Measurements from ENCODE around the gene WNT3A.

The WNT3A gene

GRCh38 chr1:227999056-227999930 lies 7.5 kb upstream of the WNT3A start:
- peak; percentile 91 for DNase-seq (ENCODE audit: low spot score)

- peak; percentile 6 for DNase-seq (ENCODE audit: low spot score)
Measured at GRCh38 chr1:228000416-228000815, 6.4 kb upstream of the WNT3A start.

- DNase-seq (ENCODE audit: low spot score), result peak; percentile 2
Measured at GRCh38 chr1:228000836-228001563, 5.8 kb upstream of the WNT3A start.

GRCh38 chr1:228001738-228002535 lies 4.9 kb upstream of the WNT3A start:
- DNase-seq (ENCODE audit: low spot score), result peak; percentile 6

- DNase-seq (ENCODE audit: low spot score), result no peak
Measured at GRCh38 chr1:228002792-228003191, 4.0 kb upstream of the WNT3A start.

- DNase-seq (ENCODE audit: low spot score), result peak; percentile 10
Measured at GRCh38 chr1:228003461-228004330, 3.1 kb upstream of the WNT3A start.

GRCh38 chr1:228004331-228004855 lies 2.4 kb upstream of the WNT3A start:
- peak; percentile 80 for DNase-seq (ENCODE audit: low spot score)

- DNase-seq (ENCODE audit: low spot score), result peak; percentile 14
Measured at GRCh38 chr1:228004856-228005462, 1.8 kb upstream of the WNT3A start.

GRCh38 chr1:228005511-228006033 lies 1.2 kb upstream of the WNT3A start:
- peak; percentile 24 for DNase-seq (ENCODE audit: low spot score)

- peak; percentile 10 for DNase-seq (ENCODE audit: low spot score)
Measured at GRCh38 chr1:228006034-228006785, 588 bp upstream of the WNT3A start.

- peak; percentile 2 for DNase-seq (ENCODE audit: low spot score)
Measured at GRCh38 chr1:228007049-228007800, 427 bp downstream of the WNT3A start.

- peak; percentile 5 for DNase-seq (ENCODE audit: low spot score)
Measured at GRCh38 chr1:228007801-228008341, 1.1 kb downstream of the WNT3A start.

GRCh38 chr1:228008391-228009115 lies 1.8 kb downstream of the WNT3A start:
- DNase-seq (ENCODE audit: low spot score), result peak; percentile 11

GRCh38 chr1:228009116-228009827 lies 2.5 kb downstream of the WNT3A start:
- DNase-seq (ENCODE audit: low spot score), result peak; percentile 14

- DNase-seq (ENCODE audit: low spot score), result no peak
Measured at GRCh38 chr1:228009828-228010775, 3.3 kb downstream of the WNT3A start.

- DNase-seq (ENCODE audit: low spot score), result no peak
Measured at GRCh38 chr1:228010921-228011320, 4.1 kb downstream of the WNT3A start.
